Measurements from ENCODE around the gene PLS3. TPM values are rescaled to one million over a fixed set of nuclear protein-coding genes. Genes with fewer than 3 reads are reported as not detected.

Gene PLS3, protein sequence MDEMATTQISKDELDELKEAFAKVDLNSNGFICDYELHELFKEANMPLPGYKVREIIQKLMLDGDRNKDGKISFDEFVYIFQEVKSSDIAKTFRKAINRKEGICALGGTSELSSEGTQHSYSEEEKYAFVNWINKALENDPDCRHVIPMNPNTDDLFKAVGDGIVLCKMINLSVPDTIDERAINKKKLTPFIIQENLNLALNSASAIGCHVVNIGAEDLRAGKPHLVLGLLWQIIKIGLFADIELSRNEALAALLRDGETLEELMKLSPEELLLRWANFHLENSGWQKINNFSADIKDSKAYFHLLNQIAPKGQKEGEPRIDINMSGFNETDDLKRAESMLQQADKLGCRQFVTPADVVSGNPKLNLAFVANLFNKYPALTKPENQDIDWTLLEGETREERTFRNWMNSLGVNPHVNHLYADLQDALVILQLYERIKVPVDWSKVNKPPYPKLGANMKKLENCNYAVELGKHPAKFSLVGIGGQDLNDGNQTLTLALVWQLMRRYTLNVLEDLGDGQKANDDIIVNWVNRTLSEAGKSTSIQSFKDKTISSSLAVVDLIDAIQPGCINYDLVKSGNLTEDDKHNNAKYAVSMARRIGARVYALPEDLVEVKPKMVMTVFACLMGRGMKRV
- 10 to 100 TPM; 64.6 to 79.5 (median 69.4) TPM for total RNA-seq

DNA sequence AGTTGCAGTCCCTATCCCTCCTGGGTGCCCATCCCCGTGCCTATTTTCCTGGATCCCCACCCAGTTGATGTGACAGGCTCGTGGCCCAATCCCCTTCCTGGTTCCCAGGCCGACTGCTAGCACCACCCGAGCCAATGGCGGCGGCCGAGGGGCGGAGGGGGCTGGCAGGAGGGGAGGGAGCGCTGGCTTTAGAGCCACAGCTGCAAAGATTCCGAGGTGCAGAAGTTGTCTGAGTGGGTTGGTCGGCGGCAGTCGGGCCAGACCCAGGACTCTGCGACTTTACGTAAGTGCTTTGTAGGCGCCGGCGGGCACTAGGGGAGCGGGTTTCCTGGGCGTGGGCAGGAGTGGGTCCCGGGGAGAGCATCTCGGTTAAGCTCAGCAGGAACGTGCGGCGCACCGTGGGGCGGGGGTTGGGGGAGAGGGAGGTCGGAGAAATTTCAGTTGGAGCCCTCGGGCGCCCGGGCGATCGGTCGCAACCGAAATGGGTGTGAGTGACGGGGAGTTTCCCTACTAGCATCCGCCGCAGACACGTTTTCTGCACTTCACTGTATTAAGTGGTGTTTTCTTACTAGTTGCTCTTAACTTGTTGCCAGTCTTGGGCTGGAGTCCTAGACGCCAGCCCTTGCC is at the start of gene PLS3:
Gene PLS3 (plus strand): TSS at position 197 of the 627 bp plus-strand sequence. CDS start 49,077 bp downstream, outside the sequence.
- no peaks in the 10 kb centered on the region for H3K36me3 ChIP-seq
- TF ChIP-seq, protein P1, sequence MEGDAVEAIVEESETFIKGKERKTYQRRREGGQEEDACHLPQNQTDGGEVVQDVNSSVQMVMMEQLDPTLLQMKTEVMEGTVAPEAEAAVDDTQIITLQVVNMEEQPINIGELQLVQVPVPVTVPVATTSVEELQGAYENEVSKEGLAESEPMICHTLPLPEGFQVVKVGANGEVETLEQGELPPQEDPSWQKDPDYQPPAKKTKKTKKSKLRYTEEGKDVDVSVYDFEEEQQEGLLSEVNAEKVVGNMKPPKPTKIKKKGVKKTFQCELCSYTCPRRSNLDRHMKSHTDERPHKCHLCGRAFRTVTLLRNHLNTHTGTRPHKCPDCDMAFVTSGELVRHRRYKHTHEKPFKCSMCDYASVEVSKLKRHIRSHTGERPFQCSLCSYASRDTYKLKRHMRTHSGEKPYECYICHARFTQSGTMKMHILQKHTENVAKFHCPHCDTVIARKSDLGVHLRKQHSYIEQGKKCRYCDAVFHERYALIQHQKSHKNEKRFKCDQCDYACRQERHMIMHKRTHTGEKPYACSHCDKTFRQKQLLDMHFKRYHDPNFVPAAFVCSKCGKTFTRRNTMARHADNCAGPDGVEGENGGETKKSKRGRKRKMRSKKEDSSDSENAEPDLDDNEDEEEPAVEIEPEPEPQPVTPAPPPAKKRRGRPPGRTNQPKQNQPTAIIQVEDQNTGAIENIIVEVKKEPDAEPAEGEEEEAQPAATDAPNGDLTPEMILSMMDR (IDR thresholded peaks at IDR 0.05): no peak
- peak in 2 of 3 donors; percentile 52 to 58 for TF ChIP-seq POLR2AphosphoS5 (IDR thresholded peaks at IDR 0.05)
- peak; percentile 46 for TF ChIP-seq POLR2A (IDR thresholded peaks at IDR 0.05)
- peak within 1 kb of the TSS; percentile 87 to 94 for H3K27ac ChIP-seq
- intact Hi-C loops (cut with DNase I; ENCODE audit: low total_unique reads): no loop called here
- peaks cover 0 to 73% of the 10 kb centered on the region in 2 donors for H3K27me3 ChIP-seq
- H3K4me3 ChIP-seq: peak within 1 kb of the TSS; percentile 56 to 75 (median 64)
- H3K4me1 ChIP-seq: no peaks in the 10 kb centered on the region
- peak; percentile 59 to 73 for DNase-seq (ENCODE audit: low spot score in 2 of 2)
- H3K9me3 ChIP-seq: no peaks in the 10 kb centered on the region

DNA sequence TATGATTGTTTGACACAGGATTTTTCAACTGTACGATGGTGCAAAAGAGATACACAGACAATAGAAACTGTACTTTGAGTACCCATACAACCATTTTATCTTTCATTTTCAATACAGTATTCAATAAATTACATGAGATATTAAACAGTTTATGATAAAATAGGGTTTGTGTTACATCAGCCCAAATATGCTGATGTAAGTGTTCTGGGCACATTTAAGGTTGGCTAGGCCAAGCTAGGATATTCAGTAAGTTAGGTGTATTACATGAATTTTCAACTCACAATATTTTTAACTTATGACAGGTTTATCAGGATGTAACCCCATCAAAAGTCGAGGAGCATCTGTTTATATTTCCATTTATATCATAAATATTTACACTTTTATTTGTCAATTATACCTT is 42.9 kb upstream of the PLS3 start:
- H3K27ac ChIP-seq: no peak overlapping the region
- no peak for DNase-seq (ENCODE audit: low spot score in 2 of 2)
- H3K36me3 ChIP-seq: no peaks in the 10 kb centered on the region
- H3K4me1 ChIP-seq: no peaks in the 10 kb centered on the region
- peaks cover 0 to 26% of the 10 kb centered on the region in 2 donors for H3K27me3 ChIP-seq
- intact Hi-C loops (cut with DNase I; ENCODE audit: low total_unique reads): no loop called here
- H3K4me3 ChIP-seq: no peak overlapping the region
- H3K9me3 ChIP-seq: no peaks in the 10 kb centered on the region
- TF ChIP-seq POLR2AphosphoS5 (IDR thresholded peaks at IDR 0.05) (no peak), POLR2A (IDR thresholded peaks at IDR 0.05) (no peak)
- TF ChIP-seq, protein P1 (IDR thresholded peaks at IDR 0.05): no peak

DNA sequence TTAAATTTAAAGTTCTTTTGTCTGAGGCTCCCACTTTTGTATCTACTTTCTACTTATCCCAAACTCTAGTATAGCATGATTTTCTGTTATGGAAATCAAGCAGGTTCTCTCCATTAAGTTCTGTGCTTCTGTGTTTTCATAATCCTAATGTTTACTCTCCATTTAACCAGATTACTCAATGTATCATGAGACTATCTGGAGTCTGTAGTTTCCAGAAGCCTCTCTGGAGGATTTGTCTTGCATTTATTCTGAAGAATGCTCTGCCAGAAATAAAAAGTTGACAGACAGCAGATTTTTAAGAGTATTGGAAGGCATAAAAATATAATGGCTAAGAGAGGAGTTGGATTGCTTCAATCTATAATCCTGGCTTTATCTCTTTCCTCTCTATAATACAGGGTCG is 39.2 kb upstream of the PLS3 start:
- no peaks in the 10 kb centered on the region for H3K36me3 ChIP-seq
- no peak for DNase-seq (ENCODE audit: low spot score in 2 of 2)
- H3K9me3 ChIP-seq: no peaks in the 10 kb centered on the region
- no peak overlapping the region for H3K27ac ChIP-seq
- peaks cover 0 to 16% of the 10 kb centered on the region in 2 donors for H3K27me3 ChIP-seq
- no peak overlapping the region for H3K4me3 ChIP-seq
- no peak for TF ChIP-seq POLR2A (IDR thresholded peaks at IDR 0.05)
- TF ChIP-seq POLR2AphosphoS5 (IDR thresholded peaks at IDR 0.05): no peak
- TF ChIP-seq, protein P1 (IDR thresholded peaks at IDR 0.05): no peak
- H3K4me1 ChIP-seq: no peaks in the 10 kb centered on the region
- intact Hi-C loops (cut with DNase I; ENCODE audit: low total_unique reads): no loop called here

DNA sequence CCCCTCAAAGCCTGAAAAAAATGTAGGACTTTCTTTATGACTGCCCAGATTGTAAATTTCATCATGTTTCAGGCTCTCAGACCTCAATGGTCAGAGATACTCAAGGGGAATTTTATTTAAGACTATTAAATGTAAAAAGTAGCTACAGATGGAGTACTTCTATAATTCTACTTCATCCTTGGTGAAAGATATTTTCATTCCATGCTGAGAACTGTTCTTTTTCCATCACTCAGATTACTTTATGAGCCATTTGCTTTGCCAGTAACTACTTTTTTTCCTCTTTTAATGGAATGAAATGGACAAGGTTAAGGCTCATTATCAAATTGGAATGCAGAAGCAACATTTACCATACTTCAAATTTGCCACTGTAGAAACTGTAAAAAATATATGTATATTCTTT is 38.0 kb upstream of the PLS3 start:
- Histone ChIP-seq H3K36me3 (no peaks in the 10 kb centered on the region), H3K9me3 (no peaks in the 10 kb centered on the region), H3K27ac (no peak overlapping the region), H3K4me1 (no peaks in the 10 kb centered on the region), H3K27me3 (peaks cover 0 to 26% of the 10 kb centered on the region in 2 donors), H3K4me3 (no peak overlapping the region)
- intact Hi-C loops (cut with DNase I; ENCODE audit: low total_unique reads): no loop called here
- TF ChIP-seq, protein P1 (IDR thresholded peaks at IDR 0.05): no peak
- DNase-seq (ENCODE audit: low spot score in 2 of 2): no peak

DNA sequence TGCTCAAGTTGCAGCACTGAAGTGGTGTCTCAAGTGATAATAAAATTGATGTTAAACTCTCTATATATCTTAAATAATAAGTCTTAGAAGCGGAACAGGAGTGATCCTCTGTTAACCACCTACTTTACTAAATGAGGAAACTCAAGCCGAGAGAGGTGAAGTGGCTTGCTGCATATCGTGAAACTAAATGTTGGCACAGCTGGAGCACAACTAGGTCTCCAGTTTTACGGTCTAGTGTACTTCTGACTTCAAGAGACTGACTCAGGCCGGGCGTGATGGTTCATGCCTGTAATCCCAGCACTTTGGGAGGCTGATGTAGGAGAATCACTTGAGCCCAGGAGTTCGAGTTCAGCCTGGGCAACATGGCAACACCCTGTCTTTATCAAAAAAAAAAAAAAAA is 35.5 kb upstream of the PLS3 start:
- H3K9me3 ChIP-seq: no peaks in the 10 kb centered on the region
- H3K27ac ChIP-seq: no peak overlapping the region
- no peaks in the 10 kb centered on the region for H3K36me3 ChIP-seq
- no peak overlapping the region for H3K4me3 ChIP-seq
- no peak for TF ChIP-seq POLR2A (IDR thresholded peaks at IDR 0.05)
- TF ChIP-seq POLR2AphosphoS5 (IDR thresholded peaks at IDR 0.05): no peak
- H3K4me1 ChIP-seq: no peaks in the 10 kb centered on the region
- intact Hi-C loops (cut with DNase I; ENCODE audit: low total_unique reads): no loop called here
- peaks cover 0 to 37% of the 10 kb centered on the region in 2 donors for H3K27me3 ChIP-seq
- DNase-seq (ENCODE audit: low spot score in 2 of 2): no peak

Data from breast epithelium (tissue), 4 donors.